ENCODE data around the gene NT5M. TPM values are rescaled to one million over a fixed set of nuclear protein-coding genes. Genes with fewer than 3 reads are reported as not detected.

Gene NT5M
- total RNA-seq, 8 experiments from 2014 or later: 2.8 to 11.7 (median 9.1) TPM

DNA sequence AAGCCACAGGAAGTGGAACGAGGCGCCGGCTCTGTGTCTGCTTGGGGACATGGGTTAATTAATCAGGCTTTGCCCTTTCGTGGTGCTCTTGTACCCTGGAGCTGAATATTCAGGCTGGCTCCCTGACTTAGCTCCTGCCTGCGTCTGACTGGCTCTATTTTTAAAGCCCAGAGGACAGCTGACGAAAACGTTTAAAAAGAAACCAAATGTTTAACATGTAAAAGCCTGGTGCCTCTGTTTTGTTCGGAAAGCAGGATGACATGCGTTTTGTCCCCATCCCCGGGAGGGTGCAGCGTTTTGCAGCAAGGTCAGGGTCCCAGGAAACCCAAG lies 61.1 kb downstream of the NT5M start:
- no peak for ATAC-seq (replicated peaks in 6 of 8)
- H3K4me1 ChIP-seq (replicated peaks in 1 of 2): peaks cover 10 to 15% of the 10 kb centered on the region in 2 donors
- 0 to 71% (median 13%) methylated on average over 1 to 6 of the region's 11 CpGs; no CpG with 5 or more reads in 3 of the 10 experiments for WGBS, 10 experiments
- in situ Hi-C loops (cut with MboI; ENCODE audit: low pct_unique_long_range_greater_than_20kb in 2 of 9, low sequenced_read_pairs in 9 of 9, unreplicated experiment in 9 of 9): loop anchor here in 2 of 9 experiments (25.0 kb wide), 2 partner anchors 273 to 673 kb away; partner anchors contain the start of genes ATPAF2 (in 1 of the 2) and GID4 (in 1 of the 2)
- no peak overlapping the region for H3K4me3 ChIP-seq
- peak overlapping the region in 1 of 2 donors; percentile 6 for H3K27ac ChIP-seq

- Histone ChIP-seq H3K27ac (no peak overlapping the region), H3K4me1 (replicated peaks in 1 of 2) (peaks cover 10 to 15% of the 10 kb centered on the region in 2 donors)
Measured at GRCh38 chr17:17365476-17366110, 62.4 kb downstream of the NT5M start.

GRCh38 chr17:17366235-17366634 lies 63.1 kb downstream of the NT5M start:
- 20 to 100% (median 49%) methylated on average over 1 of the region's 1 CpG; no CpG with 5 or more reads in 6 of the 10 experiments for WGBS, 10 experiments

More at GRCh38 chr17:17365476-17366110, 62.4 kb downstream of the NT5M start:
- H3K4me3 ChIP-seq: no peak overlapping the region
- no peak for ATAC-seq (replicated peaks in 6 of 8)
- in situ Hi-C loops (cut with MboI; ENCODE audit: low pct_unique_long_range_greater_than_20kb in 2 of 9, low sequenced_read_pairs in 9 of 9, unreplicated experiment in 9 of 9): loop anchor here in 2 of 9 experiments (25.0 kb wide), 2 partner anchors 272 to 672 kb away; partner anchors contain the start of genes ATPAF2 (in 1 of the 2) and GID4 (in 1 of the 2)
- WGBS, 10 experiments: 57 to 93% (median 84%) methylated on average over 3 to 7 of the region's 12 CpGs; no CpG with 5 or more reads in 3 of the 10 experiments

DNA sequence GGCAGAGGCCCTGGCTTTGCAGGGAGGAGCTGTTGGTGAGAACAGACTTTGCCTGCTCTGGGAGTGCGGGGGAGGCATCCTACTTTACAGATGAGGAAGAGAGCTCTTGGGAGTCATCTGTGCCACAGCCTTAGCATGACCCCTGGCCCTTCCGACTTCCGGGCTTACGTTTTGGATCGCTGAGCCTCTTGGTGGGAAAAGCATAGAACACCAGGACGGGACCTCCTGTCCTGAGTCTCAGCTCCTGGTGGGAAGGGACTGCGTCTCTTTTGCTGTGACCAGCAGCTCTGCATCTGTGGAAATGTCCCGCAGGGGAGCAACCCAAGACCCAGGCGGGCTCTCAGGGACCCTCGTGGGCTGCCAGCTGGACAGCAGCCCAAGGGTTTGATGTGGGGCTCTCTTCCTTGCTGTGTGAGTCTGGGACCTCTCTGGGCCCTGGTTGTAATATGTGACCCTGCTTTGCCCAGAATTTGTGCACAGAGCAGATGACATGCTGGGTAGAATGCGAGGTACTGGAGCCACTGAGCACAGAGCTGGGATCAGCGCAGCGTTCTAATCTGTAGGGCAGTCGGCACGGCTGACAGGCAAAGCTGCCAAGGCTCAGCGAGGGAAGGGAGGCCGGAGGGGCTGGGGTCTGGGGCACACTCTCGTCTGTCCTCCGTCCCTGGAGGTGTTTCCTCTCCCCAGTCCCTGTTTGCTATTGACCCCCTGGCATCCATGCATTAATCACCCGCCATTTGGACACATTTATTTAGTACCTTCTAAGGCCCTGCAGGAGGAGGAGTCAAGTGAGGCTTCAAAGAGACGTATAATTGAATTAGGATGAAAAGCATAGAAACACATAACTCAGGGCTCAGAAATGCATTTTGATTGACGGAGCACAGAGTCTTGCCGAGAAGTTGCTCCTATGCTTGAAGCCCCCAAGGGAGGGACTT lies 64.0 kb downstream of the NT5M start:
- peak in 2 of 8 experiments; percentile 17 to 21 for ATAC-seq (replicated peaks in 6 of 8)
- H3K4me3 ChIP-seq: no peak overlapping the region
- 40 to 94% (median 70%) methylated on average over 1 to 13 of the region's 23 CpGs; no CpG with 5 or more reads in 1 of the 10 experiments for WGBS, 10 experiments
- in situ Hi-C loops (cut with MboI; ENCODE audit: low pct_unique_long_range_greater_than_20kb in 2 of 9, low sequenced_read_pairs in 9 of 9, unreplicated experiment in 9 of 9): loop anchor here in 2 of 9 experiments (25.0 kb wide), 2 partner anchors 270 to 670 kb away; partner anchors contain the start of genes ATPAF2 (in 1 of the 2) and GID4 (in 1 of the 2)
- H3K27ac ChIP-seq: no peak overlapping the region
- H3K4me1 ChIP-seq (replicated peaks in 1 of 2): peaks cover 10 to 15% of the 10 kb centered on the region in 2 donors

More at GRCh38 chr17:17366235-17366634, 63.1 kb downstream of the NT5M start:
- Histone ChIP-seq H3K27ac (no peak overlapping the region), H3K4me1 (replicated peaks in 1 of 2) (peaks cover 10 to 15% of the 10 kb centered on the region in 2 donors), H3K4me3 (no peak overlapping the region)
- in situ Hi-C loops (cut with MboI; ENCODE audit: low pct_unique_long_range_greater_than_20kb in 2 of 9, low sequenced_read_pairs in 9 of 9, unreplicated experiment in 9 of 9): loop anchor here in 2 of 9 experiments (25.0 kb wide), 2 partner anchors 271 to 671 kb away; partner anchors contain the start of genes ATPAF2 (in 1 of the 2) and GID4 (in 1 of the 2)
- ATAC-seq (replicated peaks in 6 of 8): no peak

GRCh38 chr17:17367931-17368330 lies 64.8 kb downstream of the NT5M start:
- ATAC-seq (replicated peaks in 6 of 8): peak in 5 of 8 experiments; percentile 19 to 70 (median 42)
- Histone ChIP-seq H3K4me3 (no peak overlapping the region), H3K4me1 (replicated peaks in 1 of 2) (peaks cover 10 to 15% of the 10 kb centered on the region in 2 donors), H3K27ac (no peak overlapping the region)
- WGBS, 10 experiments: 55 to 92% (median 88%) methylated on average over 2 of the region's 5 CpGs; no CpG with 5 or more reads in 6 of the 10 experiments
- in situ Hi-C loops (cut with MboI; ENCODE audit: low pct_unique_long_range_greater_than_20kb in 2 of 9, low sequenced_read_pairs in 9 of 9, unreplicated experiment in 9 of 9): loop anchor here in 2 of 9 experiments (25.0 kb wide), 2 partner anchors 269 to 669 kb away; partner anchors contain the start of genes ATPAF2 (in 1 of the 2) and GID4 (in 1 of the 2)

DNA sequence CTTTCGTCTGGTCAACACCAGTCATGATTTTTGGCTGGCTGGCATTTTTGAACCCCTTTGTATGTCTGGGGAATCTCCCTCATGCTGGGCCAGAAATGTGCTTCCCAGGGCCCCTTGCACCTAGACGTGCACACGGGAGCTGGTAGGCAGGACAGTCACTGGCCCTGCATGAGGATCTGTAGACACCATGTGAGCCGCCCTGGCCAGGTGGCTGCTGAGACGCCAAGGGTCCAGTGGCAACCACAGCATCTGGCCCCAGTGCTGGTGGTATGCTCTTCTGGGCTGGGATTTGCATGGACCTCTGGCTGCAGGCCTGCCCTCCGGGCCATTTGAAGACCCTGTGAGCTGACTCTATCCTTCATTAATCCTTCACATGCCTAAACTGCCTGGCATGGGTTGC lies 67.5 kb downstream of the NT5M start:
- no peak for ATAC-seq (replicated peaks in 6 of 8)
- 86 to 100% methylated on average over 1 of the region's 6 CpGs; no CpG with 5 or more reads in 8 of the 10 experiments for WGBS, 10 experiments
- no peak overlapping the region for H3K27ac ChIP-seq
- peaks cover 7 to 9% of the 10 kb centered on the region in 2 donors for H3K4me1 ChIP-seq (replicated peaks in 1 of 2)
- in situ Hi-C loops (cut with MboI; ENCODE audit: low pct_unique_long_range_greater_than_20kb in 2 of 9, low sequenced_read_pairs in 9 of 9, unreplicated experiment in 9 of 9): loop anchor here in 2 of 9 experiments (25.0 kb wide), 2 partner anchors 267 to 667 kb away; partner anchors contain the start of genes ATPAF2 (in 1 of the 2) and GID4 (in 1 of the 2)
- no peak overlapping the region for H3K4me3 ChIP-seq

- H3K4me1 ChIP-seq (replicated peaks in 1 of 2): peaks cover 15 to 20% of the 10 kb centered on the region in 2 donors
- H3K27ac ChIP-seq: no peak overlapping the region
- in situ Hi-C loops (cut with MboI; ENCODE audit: low pct_unique_long_range_greater_than_20kb in 2 of 9, low sequenced_read_pairs in 9 of 9, unreplicated experiment in 9 of 9): loop anchor here in 2 of 9 experiments (25.0 kb wide), 2 partner anchors 264 to 664 kb away; partner anchors contain the start of genes ATPAF2 (in 1 of the 2) and GID4 (in 1 of the 2)
- H3K4me3 ChIP-seq: no peak overlapping the region
- ATAC-seq (replicated peaks in 6 of 8): no peak
- WGBS, 10 experiments: 49 to 95% (median 84%) methylated on average over 1 to 7 of the region's 11 CpGs; no CpG with 5 or more reads in 5 of the 10 experiments
Measured at GRCh38 chr17:17372856-17373520, 69.8 kb downstream of the NT5M start.

- H3K4me1 ChIP-seq (replicated peaks in 1 of 2): peaks cover 25 to 35% of the 10 kb centered on the region in 2 donors
- in situ Hi-C loops (cut with MboI; ENCODE audit: low pct_unique_long_range_greater_than_20kb in 2 of 9, low sequenced_read_pairs in 9 of 9, unreplicated experiment in 9 of 9): no loop called here
- H3K27ac ChIP-seq: no peak overlapping the region
- 60 to 94% (median 79%) methylated on average over 1 to 6 of the region's 6 CpGs; no CpG with 5 or more reads in 2 of the 10 experiments for WGBS, 10 experiments
- no peak overlapping the region for H3K4me3 ChIP-seq
- ATAC-seq (replicated peaks in 6 of 8): no peak
Measured at GRCh38 chr17:17375841-17376240, 72.7 kb downstream of the NT5M start.

GRCh38 chr17:17376362-17376761 lies 73.2 kb downstream of the NT5M start:
- peaks cover 30 to 40% of the 10 kb centered on the region in 2 donors for H3K4me1 ChIP-seq (replicated peaks in 1 of 2)
- in situ Hi-C loops (cut with MboI; ENCODE audit: low pct_unique_long_range_greater_than_20kb in 2 of 9, low sequenced_read_pairs in 9 of 9, unreplicated experiment in 9 of 9): no loop called here
- ATAC-seq (replicated peaks in 6 of 8): peak in 1 of 8 experiments; percentile 25
- WGBS, 10 experiments: 14 to 100% (median 86%) methylated on average over 2 to 4 of the region's 5 CpGs; no CpG with 5 or more reads in 4 of the 10 experiments
- peak overlapping the region; percentile 52 to 66 for H3K27ac ChIP-seq
- H3K4me3 ChIP-seq: no peak overlapping the region

DNA sequence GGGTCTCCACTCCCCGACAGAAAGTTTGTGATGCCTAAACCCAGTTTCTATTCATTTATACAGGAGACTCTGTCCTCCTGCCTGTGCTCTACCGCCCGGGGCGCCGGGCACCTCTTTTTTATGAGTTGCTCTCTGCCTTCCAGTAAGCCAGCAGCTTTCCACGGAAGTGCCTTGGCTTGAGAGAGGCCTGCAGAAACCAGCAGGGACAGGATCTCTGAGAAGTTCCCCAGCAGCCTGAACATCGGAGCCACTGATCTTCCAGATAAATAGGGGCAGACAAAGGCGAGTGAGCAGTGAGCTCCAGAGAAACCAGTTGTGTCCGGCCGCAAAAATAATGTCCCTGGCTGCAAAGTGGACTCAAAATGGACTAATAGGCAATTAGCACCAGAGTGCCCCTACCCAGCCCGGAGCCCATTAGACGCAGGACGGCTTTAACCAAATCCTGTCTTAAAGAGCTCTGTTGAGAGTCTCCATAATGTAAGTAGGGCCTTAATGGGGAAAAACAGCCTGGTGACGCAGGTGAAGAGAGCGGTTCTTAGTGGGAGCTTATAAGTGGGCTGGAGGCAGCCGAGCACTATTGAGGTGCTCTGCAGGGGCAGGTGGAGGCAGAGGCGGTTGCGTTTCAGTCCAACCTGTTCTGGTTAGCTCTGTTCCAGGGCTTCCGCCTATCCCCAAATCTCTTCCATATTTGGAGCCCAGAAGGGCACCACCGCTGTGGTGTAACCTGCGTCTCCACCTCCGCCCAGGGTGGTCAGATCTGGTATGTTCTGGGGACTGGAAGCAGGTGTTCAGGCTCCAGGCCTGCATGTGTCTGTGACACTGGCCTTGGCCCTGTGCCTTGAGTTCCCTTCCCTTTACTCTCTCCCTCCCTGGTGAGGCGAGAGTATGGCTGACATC lies 74.1 kb downstream of the NT5M start:
- H3K4me3 ChIP-seq: no peak overlapping the region
- peak overlapping the region; percentile 52 to 66 for H3K27ac ChIP-seq
- 67 to 100% (median 80%) methylated on average over 2 to 17 of the region's 23 CpGs; no CpG with 5 or more reads in 3 of the 10 experiments for WGBS, 10 experiments
- ATAC-seq (replicated peaks in 6 of 8): peak in 5 of 8 experiments; percentile 78 to 89 (median 87)
- in situ Hi-C loops (cut with MboI; ENCODE audit: low pct_unique_long_range_greater_than_20kb in 2 of 9, low sequenced_read_pairs in 9 of 9, unreplicated experiment in 9 of 9): no loop called here
- peaks cover 33 to 45% of the 10 kb centered on the region in 2 donors for H3K4me1 ChIP-seq (replicated peaks in 1 of 2)
